DOHH2 (cell line): ENCODE results near the gene FGF5.

Experiments
- EZH2phosphoT487 ChIP-seq: fragments of 200-600 bp; sonication (generic); IDR thresholded peaks from 2 replicates; pipeline ENCODE4 v1.6.1; 2017; ENCODE audit warnings: borderline replicate concordance, mild to moderate bottlenecking, antibody characterized with exemption, low read length, moderate library complexity, mixed read lengths
- TF ChIP-seq, protein P1 (sequence below): fragments of 200-600 bp; sonication (generic); IDR thresholded peaks from one replicate; pipeline ENCODE4 v1.5.1; 2014; ENCODE audit warnings: antibody characterized with exemption, mild to moderate bottlenecking, low read depth, low read length; ENCODE audit not compliant: poor library complexity, severe bottlenecking

DNA sequence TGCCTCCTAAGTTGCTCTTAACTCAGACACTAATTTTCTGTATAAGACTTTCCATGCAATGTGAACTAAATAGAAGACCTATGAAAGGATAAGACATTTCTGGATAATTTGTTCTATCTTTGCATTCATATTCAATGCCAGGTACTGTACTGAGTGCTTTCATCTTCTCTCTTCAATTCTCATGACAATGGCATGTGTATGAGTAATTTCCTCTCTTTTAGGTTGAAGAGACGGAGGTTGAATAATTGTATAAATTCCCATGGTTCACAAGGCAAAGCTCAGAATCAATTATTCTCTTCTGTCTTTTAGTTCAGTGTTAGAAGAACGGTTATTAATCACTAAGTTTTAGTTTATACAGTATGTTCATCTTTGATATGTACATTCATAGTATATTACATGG lies 39.8 kb downstream of the FGF5 start:
- TF ChIP-seq, protein P1, sequence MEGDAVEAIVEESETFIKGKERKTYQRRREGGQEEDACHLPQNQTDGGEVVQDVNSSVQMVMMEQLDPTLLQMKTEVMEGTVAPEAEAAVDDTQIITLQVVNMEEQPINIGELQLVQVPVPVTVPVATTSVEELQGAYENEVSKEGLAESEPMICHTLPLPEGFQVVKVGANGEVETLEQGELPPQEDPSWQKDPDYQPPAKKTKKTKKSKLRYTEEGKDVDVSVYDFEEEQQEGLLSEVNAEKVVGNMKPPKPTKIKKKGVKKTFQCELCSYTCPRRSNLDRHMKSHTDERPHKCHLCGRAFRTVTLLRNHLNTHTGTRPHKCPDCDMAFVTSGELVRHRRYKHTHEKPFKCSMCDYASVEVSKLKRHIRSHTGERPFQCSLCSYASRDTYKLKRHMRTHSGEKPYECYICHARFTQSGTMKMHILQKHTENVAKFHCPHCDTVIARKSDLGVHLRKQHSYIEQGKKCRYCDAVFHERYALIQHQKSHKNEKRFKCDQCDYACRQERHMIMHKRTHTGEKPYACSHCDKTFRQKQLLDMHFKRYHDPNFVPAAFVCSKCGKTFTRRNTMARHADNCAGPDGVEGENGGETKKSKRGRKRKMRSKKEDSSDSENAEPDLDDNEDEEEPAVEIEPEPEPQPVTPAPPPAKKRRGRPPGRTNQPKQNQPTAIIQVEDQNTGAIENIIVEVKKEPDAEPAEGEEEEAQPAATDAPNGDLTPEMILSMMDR: no peak
- TF ChIP-seq EZH2phosphoT487: no peak
